ENCODE data around the gene RSPH10B2.
"Not testable (repeated sequence)": the region's sequence is repeated elsewhere in the genome, so short reads cannot be mapped to it uniquely, and the experiment has no call there.

Gene RSPH10B2

GRCh38 chr7:6792113-6792872, 38.4 kb downstream of the RSPH10B2 start:
- not testable (repeated sequence) for DNase-seq

- DNase-seq = not testable (repeated sequence)
Measured at GRCh38 chr7:6794276-6794675, 40.4 kb downstream of the RSPH10B2 start.

DNA sequence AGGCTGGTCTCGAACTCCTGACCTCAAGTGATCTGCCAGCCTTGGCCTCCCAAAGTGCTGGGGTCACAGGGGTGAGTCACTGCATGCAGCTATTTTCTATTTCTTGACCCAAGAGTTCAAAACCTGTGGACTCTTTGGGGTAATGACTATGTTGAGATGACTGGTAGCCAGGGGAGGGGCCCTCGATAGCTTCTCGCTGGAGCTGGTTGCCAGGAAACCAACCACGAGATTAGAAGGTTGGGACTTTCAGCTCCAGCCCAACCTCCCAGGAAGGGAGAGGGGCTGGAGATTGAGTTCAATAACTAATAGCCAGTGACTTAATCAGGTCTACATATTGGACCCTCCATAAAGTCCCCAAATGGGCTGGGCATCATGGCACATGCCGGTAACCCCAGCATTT, 43.3 kb downstream of the RSPH10B2 start:
- not testable (repeated sequence) for DNase-seq

DNA sequence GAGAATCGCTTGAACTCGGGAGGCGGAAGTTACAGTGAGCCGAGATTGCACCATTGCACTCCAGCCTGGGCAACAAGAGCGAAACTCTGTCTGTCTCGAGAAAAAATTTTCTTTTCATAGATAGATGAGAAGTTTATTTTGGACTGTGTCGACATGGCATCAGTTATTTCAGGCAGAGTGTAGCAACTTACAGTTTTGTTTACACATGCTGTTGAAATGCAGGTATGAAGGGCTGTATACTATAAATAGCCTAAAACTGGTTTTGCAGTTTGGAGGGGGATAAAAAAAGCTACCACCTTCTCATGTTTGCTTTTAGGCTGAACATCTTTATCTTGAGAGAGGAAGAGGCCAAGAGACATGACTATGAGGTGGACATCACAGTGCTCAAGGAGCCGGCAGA, 44.1 kb downstream of the RSPH10B2 start:
- not testable (repeated sequence) for DNase-seq

GRCh38 chr7:6799887-6800286, 46.0 kb downstream of the RSPH10B2 start:
- DNase-seq = not testable (repeated sequence)

- not testable (repeated sequence) for DNase-seq
Measured at GRCh38 chr7:6800331-6800730, 46.4 kb downstream of the RSPH10B2 start.

DNA sequence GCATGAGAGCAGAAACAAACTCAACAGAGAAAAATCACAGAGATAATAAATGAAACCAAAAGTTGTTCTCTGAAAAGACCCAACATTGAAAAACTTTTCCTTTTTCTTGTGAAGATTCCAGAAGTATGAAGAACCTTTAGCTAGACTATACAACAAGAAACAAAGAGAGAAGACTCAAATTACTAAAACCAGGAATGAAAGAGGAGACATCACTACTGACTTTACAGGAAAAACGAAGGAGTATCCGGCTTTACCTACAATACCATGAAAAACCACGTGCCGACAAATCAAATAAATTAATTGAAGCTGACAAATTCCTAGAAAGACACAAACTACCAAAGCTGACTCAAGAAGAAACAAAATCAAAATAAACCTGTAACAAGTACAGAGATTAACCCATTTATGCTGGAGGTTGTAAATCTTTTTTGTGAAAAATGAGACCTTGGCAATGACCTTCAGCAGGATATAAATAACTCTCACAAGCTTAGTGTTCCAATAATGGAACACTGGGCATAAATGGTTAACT, 53.6 kb downstream of the RSPH10B2 start:
- not testable (repeated sequence) for DNase-seq

DNA sequence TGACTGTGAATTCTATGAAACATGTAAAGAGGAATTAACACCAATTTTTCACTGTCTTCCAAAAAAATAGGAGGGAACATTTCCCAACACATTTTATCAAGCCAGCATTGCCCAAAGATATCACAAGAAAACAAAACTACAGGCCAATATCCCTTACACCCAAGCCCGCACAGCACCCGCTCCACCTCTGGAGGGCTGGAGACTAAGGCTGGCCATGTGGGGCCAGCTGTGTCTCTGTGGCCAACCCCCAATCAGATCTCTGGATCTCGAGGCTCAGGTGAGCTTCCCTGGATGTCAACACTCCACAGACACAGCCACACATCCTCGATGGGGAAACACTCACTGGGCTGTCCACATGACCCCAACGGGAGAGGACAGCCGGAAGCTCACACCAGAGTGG, 54.1 kb downstream of the RSPH10B2 start:
- DNase-seq = not testable (repeated sequence)

DNA sequence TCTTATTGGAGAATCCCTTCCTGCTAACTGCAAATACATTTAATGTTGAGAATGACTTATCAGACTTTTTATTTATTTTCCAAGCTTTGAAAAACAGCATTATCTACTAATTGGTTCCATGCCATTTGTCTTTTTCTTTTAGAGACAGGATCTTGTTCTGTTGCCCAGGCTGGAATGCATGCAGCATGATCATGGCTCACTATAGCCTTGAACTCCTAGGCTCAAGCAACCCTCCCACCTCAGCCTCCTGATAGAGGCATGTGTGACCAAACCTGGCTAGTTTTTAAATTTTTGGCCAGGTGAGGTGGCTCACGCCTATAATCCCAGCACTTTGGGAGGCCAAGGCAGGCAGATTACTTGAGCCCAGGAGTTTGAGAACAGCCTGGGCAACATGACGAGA, 59.1 kb downstream of the RSPH10B2 start:
- not testable (repeated sequence) for DNase-seq

- not testable (repeated sequence) for DNase-seq
Measured at GRCh38 chr7:6815470-6815869, 61.6 kb downstream of the RSPH10B2 start.

- DNase-seq = not testable (repeated sequence)
Measured at GRCh38 chr7:6821622-6822021, 67.7 kb downstream of the RSPH10B2 start.

DNA sequence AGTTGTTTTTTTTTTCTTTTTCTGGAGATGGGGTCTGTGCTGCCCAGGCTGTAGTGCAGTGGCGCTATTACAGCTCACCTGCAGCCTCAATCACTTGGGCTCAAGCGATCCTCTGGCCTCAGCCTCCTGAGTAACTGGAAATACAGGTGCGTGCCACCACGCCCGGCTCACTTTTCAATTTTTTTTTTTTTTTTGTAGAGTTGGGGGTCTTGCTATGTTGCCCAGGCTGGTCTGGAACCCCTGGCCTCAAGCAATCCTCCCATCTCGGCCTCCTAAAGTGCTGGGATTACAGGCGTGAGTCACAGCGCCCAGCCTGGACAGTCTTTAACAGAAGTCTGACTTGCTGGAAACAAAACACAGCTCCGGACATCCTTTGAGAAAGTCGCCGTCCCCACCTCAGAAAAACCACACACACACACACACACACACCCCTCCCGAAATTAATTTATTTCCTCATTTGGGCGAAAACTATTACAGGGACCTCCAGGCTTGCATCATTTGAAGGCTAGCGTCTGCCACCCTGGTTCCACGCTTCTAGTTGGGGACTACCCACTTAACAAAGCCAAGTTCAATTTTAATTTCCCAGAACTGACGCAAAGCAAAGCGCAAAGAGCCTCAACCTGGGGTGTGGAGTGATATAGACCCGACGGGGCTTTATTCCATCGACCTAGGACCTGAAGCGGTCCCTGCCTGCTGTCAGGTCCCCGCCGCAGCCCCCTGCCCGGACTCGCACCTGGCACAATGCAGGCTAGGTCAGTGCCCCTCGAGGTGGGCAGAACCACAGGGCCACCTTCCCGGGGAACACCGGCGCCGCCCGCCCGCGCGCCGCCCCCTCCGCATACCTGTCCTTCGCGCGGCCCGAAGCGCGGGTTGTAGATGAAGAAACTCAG, 71.6 kb downstream of the RSPH10B2 start:
- not testable (repeated sequence) for DNase-seq

DNA sequence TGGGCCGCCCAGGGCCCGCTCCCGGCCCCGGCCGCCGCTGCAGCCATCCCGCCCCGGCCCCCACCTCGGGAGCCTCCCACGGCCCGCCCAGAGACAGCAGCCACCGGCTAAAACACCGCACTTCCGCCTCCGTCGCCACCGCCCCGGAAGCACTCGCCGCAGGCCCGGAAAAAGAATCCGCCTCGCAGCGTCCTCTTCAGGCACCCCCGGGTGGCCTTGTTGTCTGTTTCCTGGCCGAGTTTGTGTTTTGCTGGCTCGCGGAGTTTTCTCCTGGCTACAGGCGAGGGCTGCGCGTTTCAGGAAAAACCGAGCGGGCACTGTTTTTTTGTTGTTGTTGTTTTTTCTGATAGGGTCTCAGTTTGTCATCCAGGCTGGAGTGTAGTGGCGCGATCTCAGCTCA, 72.2 kb downstream of the RSPH10B2 start, which contains the start of gene CCZ1B:
Gene CCZ1B, minus strand, starts transcription at position 125 of the 400 bp plus-strand sequence. Its CDS starts 78 bp downstream, at position 47.
- peak; percentile 94 for DNase-seq

GRCh38 chr7:6827180-6827579, 73.3 kb downstream of the RSPH10B2 start:
- DNase-seq = not testable (repeated sequence)

DNA sequence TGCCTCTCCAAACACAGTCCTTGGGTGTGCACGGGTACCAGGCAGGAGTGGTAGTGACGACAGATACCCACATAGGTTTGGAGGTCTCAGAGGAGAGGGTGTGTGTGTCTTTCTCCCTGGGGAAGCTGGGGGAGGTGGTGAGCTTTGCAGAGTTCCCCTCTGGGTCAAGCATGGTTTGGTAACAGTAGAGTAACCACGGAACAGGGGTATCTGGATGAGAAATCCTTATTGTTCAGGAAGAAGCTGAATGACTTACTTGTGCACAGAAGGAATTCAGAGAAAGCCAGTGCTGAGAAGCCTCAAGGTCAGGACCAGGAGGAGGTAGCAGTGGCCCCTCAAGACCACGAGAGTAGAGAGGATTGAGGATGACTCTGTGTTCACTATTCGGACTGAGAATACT, 75.7 kb downstream of the RSPH10B2 start:
- not testable (repeated sequence) for DNase-seq

DNA sequence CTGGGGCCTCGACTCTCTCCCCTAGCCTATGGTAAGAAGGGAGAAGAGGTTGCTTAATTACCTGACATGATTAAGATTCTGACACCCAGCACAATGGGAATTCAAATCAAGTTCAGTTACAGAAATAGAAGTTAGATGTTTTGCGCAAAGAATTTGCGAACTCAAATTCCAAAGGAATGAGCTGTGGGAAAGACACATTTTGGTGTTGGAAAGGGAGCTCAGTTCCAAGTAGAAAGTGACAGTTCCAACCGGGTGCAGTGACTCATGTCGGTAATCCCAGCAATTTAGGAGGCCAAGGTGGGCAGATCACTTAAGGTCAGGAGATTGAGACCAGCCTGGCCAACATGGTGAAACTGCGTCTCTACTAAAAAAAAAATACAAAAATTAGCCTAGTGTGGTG, 76.1 kb downstream of the RSPH10B2 start:
- DNase-seq = not testable (repeated sequence)

DNA sequence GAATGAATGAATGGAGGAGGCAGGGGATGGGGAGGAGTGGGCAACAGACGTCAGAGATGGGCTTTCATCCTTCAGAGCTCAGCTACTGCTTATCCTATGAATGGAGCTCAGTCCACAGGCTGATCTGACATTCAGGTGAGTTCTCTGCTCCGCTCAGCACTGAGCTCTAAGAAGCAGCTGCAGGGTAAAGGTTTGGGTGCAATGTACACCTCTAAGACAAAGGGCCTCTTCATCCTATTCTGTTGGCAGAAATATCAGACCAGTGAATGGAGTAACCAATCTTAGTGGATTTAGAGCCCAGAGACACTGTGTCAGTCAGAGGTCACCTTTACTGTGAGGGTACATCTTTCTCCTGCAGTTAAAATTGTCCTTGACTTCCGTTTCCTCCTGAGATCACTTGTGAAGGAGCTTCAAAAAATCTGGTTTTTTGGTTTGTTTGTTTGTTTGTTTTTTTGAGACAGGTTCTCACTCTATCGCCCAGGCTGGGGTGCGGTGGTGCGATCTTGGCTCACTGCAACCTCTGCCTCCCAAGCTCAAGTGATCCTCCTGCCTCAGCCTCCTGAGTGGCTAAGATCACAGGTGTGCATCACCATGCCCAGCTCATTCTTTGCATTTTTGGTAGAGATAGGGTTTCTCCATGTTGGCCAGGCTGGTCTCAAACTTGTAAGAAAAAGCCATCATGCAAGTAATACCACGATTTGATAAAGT, 77.3 kb downstream of the RSPH10B2 start:
- DNase-seq = no peak

- DNase-seq = no peak
Measured at GRCh38 chr7:6833636-6834035, 79.7 kb downstream of the RSPH10B2 start.

- not testable (repeated sequence) for DNase-seq
Measured at GRCh38 chr7:6835521-6835920, 81.6 kb downstream of the RSPH10B2 start.

GRCh38 chr7:6837081-6837480, 83.2 kb downstream of the RSPH10B2 start:
- DNase-seq = not testable (repeated sequence)

DNA sequence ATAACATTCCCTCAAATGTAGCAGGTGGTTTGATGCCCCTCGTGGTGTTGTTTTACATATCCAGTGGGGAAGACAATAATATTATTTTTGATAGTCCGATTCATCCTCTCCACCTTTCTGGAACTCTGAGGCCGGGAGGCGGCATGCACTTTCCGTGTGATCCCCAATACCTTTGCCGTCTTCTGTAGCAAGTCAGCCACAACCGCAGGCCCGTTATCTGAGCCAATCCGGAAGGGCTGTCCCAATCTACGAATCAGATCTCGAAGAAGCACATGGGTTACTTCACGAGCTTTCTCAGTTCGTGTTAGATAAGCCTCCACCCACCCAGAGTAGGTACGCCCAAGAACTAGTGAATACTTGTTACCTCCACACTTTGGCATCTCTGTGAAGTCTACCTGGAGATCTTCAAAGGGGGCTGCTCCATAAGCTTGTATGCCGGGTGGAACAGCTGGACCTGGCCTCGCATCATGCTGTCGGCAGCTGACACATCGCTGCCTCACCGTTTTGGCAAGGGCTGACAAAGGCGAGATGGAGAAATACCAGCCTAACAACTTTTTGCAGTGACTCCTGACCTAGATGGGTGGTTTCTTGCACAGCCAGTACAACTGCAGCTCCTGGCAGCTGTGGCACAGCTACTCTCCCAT, 88.5 kb downstream of the RSPH10B2 start:
- not testable (repeated sequence) for DNase-seq

DNA sequence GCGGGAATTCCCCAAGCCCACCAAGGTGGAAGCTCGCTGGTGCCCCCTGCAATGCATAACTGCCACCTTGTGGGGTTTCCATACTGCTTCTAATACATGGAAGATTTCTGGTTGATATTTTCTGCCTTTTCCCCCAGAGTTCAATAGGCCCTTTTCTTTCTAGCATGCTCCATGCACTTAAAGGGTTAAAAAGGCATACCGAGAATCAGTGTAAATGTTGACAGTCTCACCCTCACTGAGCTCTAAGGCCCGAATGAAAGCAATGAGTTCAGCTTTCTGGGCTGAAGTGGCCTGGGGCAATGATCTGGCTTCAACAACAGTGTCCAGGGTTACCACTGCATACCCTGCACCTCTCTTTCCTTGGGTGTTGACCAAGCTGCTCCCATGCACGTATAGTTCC, 89.2 kb downstream of the RSPH10B2 start:
- not testable (repeated sequence) for DNase-seq

All from activated naive CD4-positive, alpha-beta T cell treated with Interleukin-2 at 50 U/mL for 16 hours (primary cell).